Measurements from ENCODE around the gene NIN. TPM values are rescaled to one million over a fixed set of nuclear protein-coding genes. Genes with fewer than 3 reads are reported as not detected.

NIN gene
- total RNA-seq, 1 donor from 2014 or later: 29.5 TPM

DNA sequence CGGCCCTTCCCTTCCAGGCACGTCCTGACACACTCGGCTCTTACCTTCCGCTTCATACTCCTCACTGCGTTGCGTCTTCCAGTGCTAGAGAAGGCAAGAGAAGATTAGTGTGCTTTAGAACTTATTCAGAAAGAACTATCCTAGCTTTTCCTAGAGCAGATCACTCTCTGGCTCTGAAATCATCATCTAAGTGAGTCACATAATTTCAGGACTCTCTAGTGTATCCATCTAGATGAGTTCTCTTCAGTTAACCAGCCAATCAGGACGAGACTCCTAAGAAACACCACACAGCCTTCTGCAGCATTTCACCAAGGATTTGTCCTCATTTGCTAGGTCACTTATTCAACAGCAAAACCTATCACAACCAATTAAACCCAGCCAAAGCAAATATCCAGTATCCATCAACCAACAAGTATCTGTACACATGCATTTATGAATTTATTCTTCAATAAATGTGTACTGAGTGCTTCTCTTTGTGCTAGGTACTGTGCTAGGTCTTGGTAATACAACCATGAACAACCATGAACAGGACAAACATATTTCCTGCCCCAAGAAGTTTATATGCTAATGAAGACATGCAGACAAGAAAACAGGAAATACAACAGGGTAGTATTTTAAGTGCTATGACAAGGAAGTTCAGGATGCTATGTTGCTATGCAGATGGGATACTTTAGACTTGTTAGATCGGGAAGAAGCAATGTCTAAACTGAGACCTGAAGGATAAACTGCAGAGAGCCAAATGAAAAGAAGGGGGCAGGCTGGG is 52.1 kb downstream of the NIN start:
- no peaks in the 10 kb centered on the region for H3K36me3 ChIP-seq
- TF ChIP-seq, protein P1, sequence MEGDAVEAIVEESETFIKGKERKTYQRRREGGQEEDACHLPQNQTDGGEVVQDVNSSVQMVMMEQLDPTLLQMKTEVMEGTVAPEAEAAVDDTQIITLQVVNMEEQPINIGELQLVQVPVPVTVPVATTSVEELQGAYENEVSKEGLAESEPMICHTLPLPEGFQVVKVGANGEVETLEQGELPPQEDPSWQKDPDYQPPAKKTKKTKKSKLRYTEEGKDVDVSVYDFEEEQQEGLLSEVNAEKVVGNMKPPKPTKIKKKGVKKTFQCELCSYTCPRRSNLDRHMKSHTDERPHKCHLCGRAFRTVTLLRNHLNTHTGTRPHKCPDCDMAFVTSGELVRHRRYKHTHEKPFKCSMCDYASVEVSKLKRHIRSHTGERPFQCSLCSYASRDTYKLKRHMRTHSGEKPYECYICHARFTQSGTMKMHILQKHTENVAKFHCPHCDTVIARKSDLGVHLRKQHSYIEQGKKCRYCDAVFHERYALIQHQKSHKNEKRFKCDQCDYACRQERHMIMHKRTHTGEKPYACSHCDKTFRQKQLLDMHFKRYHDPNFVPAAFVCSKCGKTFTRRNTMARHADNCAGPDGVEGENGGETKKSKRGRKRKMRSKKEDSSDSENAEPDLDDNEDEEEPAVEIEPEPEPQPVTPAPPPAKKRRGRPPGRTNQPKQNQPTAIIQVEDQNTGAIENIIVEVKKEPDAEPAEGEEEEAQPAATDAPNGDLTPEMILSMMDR (IDR thresholded peaks at IDR 0.05): no peak
- TF ChIP-seq POLR2A (IDR thresholded peaks at IDR 0.05) (no peak), POLR2AphosphoS5 (IDR thresholded peaks at IDR 0.05; ENCODE audit: insufficient read depth in 1 of 2, low read depth in 1 of 2) (no peak)
- no peaks in the 10 kb centered on the region for H3K27me3 ChIP-seq
- peaks cover 20% of the 10 kb centered on the region for H3K4me1 ChIP-seq
- H3K27ac ChIP-seq: no peak overlapping the region
- no peak overlapping the region for H3K4me3 ChIP-seq
- no peaks in the 10 kb centered on the region for H3K9me3 ChIP-seq
- intact Hi-C loops (cut with DNase I): loop anchor here (10.0 kb wide), 1 partner anchor 174 kb away; no protein-coding TSS in a partner anchor
- no peak for DNase-seq (ENCODE audit: extremely low spot score in 2 of 2)

DNA sequence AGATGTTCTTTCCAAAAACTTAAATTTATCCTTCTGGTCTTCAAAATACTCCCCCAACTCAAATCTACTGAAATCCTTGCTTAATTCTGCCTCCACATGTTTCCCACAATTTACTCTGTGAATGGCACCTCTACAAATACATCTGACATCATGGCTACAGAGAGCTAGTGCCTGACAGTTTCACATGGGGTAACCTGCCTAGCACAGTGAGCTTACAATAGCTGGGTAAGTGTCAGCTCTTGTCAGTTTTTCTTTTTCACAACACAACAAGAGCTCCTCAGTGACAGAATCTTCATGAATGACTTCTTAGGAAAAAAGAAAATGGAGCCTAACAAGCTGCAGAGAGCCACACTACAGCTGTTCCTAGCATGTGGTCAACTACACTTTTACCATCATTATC is 54.4 kb downstream of the NIN start:
- H3K4me3 ChIP-seq: no peak overlapping the region
- no peaks in the 10 kb centered on the region for H3K9me3 ChIP-seq
- TF ChIP-seq, protein P1 (IDR thresholded peaks at IDR 0.05): no peak
- TF ChIP-seq POLR2A (IDR thresholded peaks at IDR 0.05) (no peak), POLR2AphosphoS5 (IDR thresholded peaks at IDR 0.05; ENCODE audit: insufficient read depth in 1 of 2, low read depth in 1 of 2) (no peak)
- H3K4me1 ChIP-seq: peaks cover 20% of the 10 kb centered on the region
- peak overlapping the region; percentile 9 for H3K27ac ChIP-seq
- no peak for DNase-seq (ENCODE audit: extremely low spot score in 2 of 2)
- intact Hi-C loops (cut with DNase I): loop anchor here (10.0 kb wide), 1 partner anchor 172 kb away; no protein-coding TSS in a partner anchor
- no peaks in the 10 kb centered on the region for H3K36me3 ChIP-seq
- no peaks in the 10 kb centered on the region for H3K27me3 ChIP-seq

GRCh38 chr14:50775357-50775756 is 55.6 kb downstream of the NIN start:
- Histone ChIP-seq H3K4me3 (no peak overlapping the region), H3K27ac (peak overlapping the region; percentile 76), H3K4me1 (peaks cover 20% of the 10 kb centered on the region), H3K27me3 (no peaks in the 10 kb centered on the region), H3K36me3 (peaks cover 2 to 11% of the 10 kb centered on the region in 2 donors), H3K9me3 (no peaks in the 10 kb centered on the region)
- intact Hi-C loops (cut with DNase I): loop anchor here (10.0 kb wide), 1 partner anchor 171 kb away; no protein-coding TSS in a partner anchor
- TF ChIP-seq, protein P1 (IDR thresholded peaks at IDR 0.05): no peak
- TF ChIP-seq POLR2AphosphoS5 (IDR thresholded peaks at IDR 0.05; ENCODE audit: insufficient read depth in 1 of 2, low read depth in 1 of 2) (no peak), POLR2A (IDR thresholded peaks at IDR 0.05) (no peak)
- DNase-seq (ENCODE audit: extremely low spot score in 2 of 2): no peak

GRCh38 chr14:50774542-50775267 is 56.3 kb downstream of the NIN start:
- intact Hi-C loops (cut with DNase I): loop anchor here (10.0 kb wide), 1 partner anchor 170 kb away; no protein-coding TSS in a partner anchor
- H3K36me3 ChIP-seq: peaks cover 6 to 18% of the 10 kb centered on the region in 2 donors

More at GRCh38 chr14:50774542-50775267, 56.3 kb downstream of the NIN start:
- Histone ChIP-seq H3K27me3 (no peaks in the 10 kb centered on the region), H3K9me3 (no peaks in the 10 kb centered on the region), H3K27ac (peak overlapping the region; percentile 76), H3K4me3 (no peak overlapping the region), H3K4me1 (peaks cover 20% of the 10 kb centered on the region)
- TF ChIP-seq POLR2AphosphoS5 (IDR thresholded peaks at IDR 0.05; ENCODE audit: insufficient read depth in 1 of 2, low read depth in 1 of 2) (no peak), POLR2A (IDR thresholded peaks at IDR 0.05) (no peak)
- TF ChIP-seq, protein P1 (IDR thresholded peaks at IDR 0.05): no peak
- no peak for DNase-seq (ENCODE audit: extremely low spot score in 2 of 2)

All from vagina (tissue), 2 donors.